Epidermal melanocyte (primary cell): Measurements from ENCODE around the gene PLCD1.
A peak's percentile ranks its signal among the peaks of the same experiment; 100 is the strongest.

ENCODE experiments used
- DNase-seq: peaks from one replicate; pipeline ENCODE4 v3.0.0; 2011; ENCODE audit warnings: low spot score; ENCODE audit not compliant: insufficient read length

The PLCD1 gene

DNA sequence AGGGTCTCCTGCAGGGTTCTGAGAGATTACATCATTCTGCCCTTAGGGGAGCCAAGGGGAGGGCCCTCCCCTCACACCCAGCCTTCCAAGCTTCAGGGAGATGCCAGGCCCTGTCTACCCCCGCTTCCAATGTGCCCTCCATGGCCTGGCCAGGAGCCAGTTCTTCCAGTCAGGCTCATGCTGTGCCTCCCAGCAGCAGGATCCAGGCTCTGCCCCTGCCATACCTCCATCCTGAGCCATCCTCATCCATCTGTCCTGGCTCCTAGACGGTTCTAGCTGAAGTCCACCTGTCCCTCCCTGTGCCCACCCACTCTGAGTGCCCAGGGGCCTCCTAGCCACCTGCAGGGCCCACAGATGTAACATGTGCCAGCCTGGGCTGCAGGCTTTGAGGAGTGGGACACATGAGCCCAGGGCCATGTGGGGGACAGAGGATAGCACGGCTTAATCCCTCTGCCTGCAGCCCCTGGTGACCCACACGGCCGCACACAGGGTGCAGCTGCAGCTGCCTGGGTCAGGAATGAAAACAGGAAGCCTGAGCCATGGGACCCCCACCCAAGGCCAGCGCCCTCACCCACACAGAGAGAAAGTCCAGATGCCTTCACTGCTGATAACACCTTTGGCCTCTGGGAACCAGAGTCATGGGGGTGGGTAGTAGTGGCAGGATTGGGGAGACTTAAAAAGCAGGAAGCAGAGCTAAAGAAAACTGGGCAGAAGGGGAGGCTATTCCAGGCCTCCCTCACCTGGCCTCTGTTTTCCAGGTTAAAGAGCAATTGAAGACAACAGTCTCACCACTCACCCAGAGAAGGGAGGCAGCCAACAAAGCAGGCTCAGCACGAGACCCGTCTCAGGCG is 11.8 kb downstream of the PLCD1 start:
- DNase-seq, result no peak

DNA sequence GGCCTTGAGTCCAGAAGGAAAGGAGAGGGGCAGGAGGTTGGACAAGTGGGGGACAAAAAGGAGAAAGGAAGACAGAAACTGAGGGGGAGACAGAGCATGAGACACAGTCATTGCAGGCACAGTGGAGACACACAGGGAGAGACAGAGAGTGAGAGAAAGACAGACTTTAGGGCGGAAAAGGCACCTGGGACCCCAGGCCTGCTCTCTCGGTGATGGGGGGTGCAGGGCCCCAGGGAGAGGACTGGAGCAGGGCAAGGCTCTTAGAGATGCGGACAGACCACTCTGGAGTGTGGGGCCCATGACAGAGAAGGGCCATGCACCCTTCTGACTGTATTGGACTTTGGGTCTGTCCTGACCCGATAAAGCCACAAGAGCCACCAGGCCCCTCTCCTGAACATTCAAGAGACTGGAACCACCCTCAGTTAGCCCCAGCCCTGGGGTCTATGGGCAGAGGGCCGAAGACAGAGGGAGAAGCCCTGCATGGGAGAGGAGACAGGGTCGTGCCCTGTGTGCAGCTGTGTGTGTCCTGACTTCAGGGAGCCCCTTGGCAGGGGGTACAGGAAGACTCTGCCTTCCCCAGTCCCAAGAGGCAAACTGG is 12.5 kb downstream of the PLCD1 start:
- DNase-seq, result no peak

DNA sequence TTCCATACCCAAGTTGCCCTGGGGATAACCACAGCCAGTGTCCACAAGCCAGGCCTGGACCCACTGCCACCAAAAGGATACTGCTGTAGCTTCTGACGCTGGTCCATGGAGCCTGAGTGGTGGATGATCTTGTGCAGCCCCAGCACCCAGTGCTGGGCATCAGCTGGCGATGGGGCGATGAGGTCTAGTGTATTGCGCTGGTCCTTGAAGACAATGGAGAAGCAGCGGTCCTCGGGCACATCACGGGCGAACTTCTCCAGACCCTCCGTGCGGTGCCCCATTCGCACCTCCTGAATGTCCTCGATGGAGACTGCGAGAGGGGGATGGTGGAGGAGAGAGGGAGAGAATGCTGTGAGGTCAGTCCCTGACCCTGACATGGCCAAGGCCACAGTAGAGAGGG is 13.0 kb downstream of the PLCD1 start:
- no peak for DNase-seq

DNA sequence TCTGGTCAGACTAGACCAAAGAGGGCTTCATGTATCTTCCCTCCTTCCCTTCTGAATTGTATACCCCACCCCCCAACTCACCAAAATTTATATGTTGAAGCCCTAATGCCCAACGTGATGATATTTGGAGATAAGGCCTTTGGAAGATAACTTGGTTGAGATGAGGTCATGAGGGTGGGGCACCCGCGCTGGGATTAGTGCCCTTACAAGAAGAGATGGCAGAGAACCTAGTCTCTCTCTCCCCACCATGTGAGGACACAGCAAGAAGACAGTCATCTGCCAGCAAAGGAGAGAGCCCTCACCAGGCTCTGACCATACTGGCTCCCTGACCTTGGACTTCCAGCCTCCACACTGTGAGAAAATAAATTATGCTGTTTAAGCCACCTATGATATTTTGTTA is 13.5 kb downstream of the PLCD1 start:
- DNase-seq, result no peak

DNA sequence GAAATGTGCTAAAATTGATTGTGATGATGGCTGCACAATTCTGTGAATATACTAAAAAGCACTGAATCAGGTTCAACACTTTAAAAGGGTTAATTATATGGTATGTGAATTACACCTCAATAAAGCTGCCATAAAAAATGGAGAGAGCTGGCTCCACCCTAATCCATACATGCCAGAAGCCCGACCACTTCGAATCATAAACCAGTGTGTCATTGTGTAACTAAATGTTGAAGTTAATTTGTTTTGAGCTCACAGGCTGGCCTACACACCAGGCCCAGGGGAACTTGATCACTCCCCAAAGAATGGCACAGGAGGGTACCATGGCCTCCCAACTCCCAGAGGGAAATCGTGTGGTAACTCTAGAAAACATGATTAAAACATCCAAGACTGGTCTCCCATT is 14.0 kb downstream of the PLCD1 start:
- no peak for DNase-seq

DNA sequence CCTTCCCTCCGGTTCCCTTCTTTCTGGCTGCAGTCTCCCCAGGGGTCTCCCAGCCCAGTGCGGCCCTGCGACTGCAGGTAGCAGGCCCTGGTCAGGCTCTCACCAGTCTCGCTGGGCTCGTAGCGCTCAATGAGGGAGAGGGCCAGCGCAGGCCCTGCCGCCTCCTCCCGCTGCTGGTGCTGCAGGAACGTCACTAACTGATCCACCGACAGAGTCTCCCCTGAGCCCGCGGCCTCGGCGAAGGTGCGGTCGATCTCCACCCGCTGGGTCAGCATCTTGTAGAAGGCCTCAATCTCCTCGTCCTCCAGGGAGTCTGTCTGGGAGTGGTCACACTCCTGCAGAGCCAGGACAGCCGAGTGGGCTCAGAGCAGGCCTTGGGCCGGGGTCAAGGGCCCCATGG is 18.3 kb downstream of the PLCD1 start:
- DNase-seq, result no peak

DNA sequence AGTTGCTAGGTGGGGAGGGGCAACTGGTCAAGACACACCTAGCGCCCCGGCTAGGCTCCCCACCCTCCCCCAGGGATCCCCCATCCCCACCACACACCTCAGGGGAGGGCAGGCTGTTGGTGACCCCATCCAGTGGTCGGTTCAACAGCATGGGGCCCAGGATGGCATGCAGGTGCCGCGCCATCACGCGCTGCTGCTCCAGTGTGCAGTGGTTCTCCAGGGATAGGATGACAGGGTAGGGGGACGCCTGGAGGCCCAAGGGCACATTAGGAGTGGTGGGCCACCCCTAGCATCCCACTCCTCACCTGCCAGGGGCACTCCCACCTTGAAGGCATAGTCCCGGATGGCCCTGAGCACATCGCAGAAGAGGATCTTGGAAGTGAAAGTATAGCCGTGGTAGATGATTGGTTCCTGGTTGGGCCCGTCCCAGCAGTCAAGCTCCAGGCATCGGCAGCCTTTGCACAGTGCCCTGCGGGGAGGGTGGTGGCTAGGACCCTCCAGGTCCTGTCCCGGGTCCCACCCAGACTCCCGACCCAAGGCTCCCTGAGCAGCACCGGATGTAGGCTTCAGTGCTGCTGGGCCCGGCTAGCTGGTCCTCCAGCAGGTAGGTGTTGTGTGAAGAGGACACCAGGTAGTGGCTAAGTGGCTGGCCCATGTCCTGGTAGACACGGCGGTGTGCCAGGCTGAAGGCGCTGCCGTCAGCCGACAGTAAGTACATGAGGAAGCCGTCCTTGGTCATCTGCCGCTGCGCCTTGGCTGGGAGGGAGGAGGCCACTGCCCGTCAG is 19.4 kb downstream of the PLCD1 start:
- no peak for DNase-seq

DNA sequence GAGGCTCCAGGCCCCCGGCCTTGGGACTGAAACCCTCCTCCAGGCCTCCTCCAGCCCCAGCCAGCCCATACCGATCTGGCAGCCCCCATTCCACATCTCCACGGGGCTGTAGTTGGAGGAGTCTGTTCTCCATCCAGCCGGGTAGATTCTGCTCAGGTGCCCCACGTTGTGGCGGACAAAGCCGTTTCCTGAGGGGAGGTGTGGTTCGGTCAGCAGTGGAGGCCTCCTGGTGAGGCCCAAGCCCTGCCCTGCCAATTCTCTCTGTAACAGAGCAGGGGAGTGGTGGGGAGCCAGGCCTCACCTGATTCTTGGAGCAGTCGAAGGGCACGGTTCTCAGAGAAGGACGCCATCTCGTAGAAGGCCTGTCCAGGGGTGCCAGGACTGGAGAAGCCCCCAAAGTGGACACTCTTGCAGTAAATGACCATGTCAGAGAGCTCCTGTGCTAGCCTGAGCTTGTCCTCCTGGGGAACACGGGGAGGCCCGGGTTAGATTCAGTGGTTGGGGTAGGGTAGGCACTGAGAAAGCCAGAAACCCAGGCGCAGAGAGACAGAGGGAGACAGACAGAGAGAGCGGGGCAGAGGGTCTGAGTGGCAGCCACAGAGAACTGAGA is 20.4 kb downstream of the PLCD1 start:
- no peak for DNase-seq

DNA sequence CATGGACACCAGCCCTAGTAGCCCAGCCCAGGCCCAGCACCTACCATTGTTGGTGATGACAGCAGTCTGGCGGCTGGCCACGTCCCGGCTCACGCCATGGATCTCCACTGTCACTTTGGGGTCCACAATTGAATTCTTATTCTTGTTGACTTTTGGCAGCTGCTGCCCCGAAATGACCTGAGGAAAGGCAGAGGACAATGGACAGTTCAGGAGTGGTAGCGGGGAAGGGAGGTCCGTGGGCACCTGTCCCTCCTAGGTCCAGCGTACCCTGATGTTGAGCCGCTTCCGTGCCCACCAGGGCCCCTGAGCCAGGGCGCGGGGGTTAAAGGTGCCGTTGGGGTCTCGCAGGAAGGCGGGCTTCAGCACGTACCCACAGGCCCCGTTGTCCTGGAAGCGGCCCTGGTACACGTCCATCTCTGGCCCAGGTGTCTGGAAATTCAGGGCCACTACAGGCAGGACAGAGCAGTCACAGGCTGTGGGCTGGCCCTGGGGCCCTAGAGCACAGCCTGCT is 21.2 kb downstream of the PLCD1 start:
- DNase-seq, result no peak

DNA sequence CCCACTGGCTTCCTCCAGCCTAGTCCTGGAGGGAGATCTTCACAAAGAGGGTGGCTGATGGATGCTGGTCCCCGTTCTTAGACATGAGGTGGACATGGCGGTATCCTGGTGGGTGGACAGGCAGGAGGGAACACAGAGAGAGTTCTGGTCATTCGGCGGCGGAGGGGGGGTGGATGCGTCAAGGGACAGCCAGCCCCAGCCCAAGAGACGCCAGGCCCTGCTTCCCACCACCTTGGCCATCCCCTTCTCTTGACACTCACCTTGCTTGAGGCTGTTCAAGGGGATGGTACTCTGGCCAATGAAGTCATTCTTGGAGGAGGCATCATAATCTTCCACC is 21.7 kb downstream of the PLCD1 start:
- DNase-seq, result no peak

DNA sequence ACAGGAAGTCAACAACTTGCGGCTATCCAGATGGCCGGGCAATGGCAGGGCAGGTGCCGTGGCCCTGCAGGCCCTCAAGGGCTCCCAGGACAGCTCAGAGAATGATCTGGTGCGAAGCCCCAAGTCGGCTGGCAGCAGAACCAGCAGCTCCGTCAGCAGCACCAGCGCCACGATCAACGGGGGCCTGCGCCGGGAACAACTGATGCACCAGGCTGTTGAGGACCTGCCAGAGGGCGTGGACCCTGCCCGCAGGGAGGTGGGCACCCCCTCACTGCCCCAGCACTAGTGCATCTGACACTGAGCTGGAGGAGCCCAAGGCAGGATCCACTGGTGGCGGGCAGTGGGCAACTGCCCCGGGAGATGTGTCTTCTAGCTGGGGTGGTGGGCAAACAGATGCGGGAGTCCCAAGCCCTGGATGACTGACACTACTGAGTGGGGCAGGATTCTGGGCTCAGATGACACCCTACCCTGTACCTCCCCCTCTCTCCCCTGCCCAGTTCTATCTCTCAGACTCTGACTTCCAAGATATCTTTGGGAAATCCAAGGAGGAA is 22.9 kb downstream of the PLCD1 start:
- DNase-seq, result no peak

DNA sequence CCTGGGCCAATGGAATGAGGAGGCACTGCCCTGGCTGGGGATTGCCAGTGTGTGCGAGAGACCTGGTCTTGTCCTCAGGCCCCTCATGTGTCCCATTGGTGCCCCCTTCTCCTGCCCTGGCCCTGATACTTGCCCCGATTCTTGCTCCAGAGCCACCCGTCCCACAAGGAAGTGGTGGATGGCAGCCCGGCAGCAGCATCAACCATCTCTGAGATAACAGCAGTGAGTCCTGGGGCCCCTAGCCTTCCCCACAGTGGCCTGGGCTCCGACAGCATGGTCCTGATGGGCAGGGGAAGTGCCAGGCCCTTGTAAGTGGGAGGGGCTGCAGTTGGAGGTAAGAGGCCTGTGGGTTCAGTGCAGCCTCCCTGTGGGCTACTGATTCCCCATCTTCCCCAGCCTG is 23.4 kb downstream of the PLCD1 start:
- DNase-seq, result no peak

DNA sequence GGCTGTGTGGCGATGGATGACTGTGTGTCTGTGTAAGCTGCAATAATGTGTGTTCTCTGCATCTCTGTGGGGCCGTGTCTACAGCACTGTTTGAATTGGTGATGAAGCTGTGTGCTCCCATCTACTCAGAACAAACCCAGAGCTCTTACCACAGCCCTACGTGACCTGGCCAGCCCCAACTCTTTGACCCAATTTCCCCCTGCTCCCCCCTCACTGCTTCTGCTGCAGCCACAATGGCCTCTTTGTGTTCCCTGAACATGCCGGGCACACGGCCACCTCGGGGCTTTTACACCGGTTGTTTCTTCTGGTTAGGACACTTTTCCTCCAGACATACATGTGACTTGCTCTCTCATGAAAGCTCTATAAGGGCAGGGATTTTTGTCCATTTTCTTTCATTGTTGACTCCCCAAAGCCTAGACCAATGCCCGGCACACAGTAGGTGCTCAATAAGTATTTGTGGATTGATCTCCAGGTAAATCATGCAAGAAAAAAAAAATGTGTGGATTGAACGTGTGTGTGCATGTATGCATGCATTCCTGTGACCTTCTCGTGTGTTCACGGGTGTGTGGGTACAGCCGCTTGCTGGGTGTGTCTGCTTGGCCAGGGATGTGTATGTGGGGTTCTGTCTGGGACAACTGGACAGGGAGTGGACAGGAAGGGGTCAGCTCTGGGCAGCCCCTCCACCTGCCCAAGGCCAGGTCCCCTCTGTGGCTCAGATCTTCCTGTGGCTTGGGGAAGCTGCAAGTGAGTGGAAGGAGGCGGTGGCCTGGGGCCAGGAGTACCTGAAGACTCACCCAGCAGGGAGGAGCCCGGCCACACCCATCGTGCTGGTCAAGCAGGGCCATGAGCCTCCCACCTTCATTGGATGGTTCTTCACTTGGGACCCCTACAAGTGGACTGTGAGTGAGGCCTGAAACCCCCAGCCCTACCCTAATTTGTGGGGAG is 24.1 kb downstream of the PLCD1 start:
- DNase-seq, result peak; percentile 75

DNA sequence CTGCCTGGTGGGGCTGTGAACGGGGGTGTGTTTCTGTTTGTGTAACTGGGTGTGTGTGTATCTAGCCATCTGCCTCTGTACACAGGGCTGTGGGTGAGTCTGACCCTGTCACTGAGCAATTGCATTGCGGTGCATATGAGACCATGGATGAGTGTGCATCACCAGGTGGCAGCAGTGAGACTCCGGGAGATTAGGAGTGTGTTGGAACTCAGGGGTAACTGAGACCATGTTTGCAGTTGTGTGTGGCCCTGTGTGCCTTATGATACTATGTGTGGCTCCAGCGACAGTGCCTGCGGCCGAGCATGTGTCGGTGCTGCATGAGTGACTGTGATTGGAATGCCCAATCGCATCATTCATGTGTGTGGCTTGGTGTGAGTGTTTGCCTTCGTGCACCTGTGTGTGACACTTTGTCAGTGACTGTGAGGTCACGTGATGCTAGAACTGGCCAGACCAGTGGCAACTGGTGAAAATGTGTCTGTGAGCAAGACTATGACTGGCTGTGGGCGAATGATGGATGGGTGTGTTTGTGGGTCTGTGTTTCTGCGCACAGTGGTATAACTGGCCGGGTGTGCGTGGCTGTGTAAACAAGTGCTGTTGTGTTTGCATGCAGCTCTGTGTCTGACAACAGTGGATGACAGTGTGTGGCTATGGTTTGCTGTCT is 24.9 kb downstream of the PLCD1 start:
- DNase-seq, result no peak

DNA sequence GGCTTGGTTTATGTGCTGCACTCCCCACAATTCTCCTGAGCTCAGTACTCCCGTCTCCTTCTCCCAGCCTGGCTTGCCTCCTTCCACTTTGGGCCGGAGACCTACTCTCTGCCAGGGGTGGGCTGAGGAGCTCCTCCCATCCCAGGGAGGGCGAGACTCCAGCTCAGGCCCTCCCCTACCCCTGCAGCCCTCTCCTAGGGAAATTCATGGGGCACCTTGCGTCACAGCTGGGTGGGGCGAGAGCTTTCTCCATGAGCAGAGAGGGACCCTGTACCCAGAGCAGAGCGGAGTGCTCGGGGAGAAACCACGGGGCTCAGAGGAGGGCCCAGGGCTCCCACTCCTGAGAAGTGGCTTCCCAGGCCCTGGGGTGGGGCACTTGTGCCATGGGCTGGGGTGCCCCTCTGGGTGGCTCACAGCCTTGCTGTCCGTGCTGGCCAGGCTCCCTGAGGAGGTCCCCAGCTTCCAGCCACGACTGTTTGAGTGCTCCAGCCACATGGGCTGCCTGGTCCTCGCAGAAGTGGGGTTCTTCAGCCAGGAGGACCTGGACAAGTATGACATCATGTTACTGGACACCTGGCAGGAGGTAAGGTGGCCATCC is 25.5 kb downstream of the PLCD1 start:
- no peak for DNase-seq

DNA sequence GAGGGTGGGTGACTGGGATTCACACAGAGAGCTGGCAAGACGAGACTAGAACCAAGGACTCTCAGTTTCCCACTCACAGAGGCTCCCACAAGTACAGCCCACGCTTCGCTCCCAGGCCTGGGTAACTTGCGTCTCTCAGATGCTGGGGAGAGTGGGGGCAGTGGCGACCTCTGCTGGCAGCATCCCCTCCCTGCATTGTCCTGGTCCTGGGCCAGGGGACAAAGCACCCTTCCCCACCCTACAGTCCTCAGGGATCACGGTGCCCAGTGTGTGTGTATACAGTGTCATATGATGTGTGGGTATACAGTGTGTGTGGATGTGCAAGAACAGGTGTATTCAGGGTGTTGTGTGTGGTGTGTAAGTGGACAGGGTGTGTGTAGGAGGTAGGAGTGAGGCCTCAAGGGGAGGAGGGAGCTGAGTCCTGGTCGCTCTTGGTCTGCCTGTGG is 26.0 kb downstream of the PLCD1 start:
- DNase-seq, result peak; percentile 45

DNA sequence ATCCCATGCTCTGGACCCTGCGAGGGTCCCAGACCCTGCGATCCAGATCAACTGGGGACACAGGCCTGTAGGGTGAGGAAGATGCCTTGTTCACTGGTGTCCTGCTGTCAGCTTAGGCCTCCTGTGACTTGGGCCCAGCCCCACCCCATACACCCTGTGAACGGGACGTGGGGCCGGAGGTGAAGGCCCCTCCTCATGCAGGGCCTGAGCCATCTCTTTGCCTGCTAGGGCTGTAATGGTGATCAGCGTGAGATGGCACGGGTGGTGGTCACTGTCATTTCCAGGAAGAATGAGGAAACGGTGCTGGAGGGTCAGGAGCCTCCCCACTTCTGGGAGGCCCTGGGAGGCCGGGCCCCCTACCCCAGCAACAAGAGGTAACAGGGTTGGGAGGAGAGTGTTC is 26.5 kb downstream of the PLCD1 start:
- no peak for DNase-seq

DNA sequence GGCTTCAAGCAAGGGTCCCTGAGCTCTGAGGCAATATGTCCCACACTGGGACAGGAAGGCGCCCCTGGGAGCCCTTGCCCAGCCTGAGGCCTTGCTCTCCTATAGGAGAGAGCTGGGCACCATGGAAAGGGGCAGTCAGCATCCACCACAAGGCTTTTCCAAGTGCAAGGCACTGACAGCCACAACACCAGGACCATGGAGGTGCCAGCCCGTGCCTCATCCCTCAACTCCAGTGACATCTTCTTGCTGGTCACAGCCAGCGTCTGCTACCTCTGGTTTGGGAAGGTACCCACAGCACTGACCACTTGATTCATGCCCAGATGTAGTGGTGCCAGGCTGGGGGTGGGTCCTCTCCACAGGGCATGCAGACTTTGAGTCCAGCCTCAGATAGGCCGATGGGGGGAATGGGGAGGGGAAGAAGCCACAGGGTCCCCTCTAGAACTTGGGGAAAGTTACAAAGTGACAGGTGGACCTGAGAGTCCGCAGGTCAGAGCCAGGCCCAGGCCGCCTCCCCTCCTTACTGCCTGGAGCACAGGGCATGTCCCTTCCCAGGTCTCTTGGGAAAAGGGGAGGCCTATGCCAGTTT is 27.1 kb downstream of the PLCD1 start:
- no peak for DNase-seq

DNA sequence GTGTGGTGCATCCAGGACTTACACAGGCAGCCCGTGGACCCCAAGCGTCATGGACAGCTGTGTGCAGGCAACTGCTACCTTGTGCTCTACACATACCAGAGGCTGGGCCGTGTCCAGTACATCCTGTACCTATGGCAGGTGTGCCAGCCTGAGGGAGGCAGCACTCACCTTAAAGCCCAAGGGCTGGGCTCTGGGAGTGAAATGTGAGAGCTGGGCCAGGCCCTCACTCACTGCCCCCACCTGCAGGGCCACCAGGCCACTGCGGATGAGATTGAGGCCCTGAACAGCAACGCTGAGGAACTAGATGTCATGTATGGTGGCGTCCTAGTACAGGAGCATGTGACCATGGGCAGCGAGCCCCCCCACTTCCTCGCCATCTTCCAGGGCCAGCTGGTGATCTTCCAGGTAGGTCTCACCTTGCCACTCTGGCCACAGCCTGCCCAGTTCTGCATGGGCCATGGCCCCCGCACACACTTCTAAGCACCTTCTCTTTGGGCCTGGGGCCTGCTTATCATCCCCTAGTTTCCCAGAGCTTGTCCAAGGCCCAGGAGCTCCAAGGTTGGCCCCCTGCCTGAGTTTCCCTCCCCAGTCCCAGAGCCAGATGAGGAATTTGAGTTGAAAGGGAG is 27.9 kb downstream of the PLCD1 start:
- no peak for DNase-seq
